Measurements from ENCODE around the gene RAB39B. TPM values are rescaled to one million over a fixed set of nuclear protein-coding genes. Genes with fewer than 3 reads are reported as not detected.
A peak's percentile ranks its signal among the peaks of the same experiment; 100 is the strongest.

Gene RAB39B
- polyA plus RNA-seq, 1 donor (not counting 4 experiments of a cell fraction or from before 2014, with no cell fraction given), result 0.07 TPM

GRCh38 chrX:155215443-155216178 is 48.7 kb downstream of the RAB39B start:
- dilution Hi-C loops (cut with MboI; ENCODE audit: extremely low pct_ligation_motif_present, low sequenced_read_pairs), result no loop called here
- Histone ChIP-seq H3K27me3 (ENCODE audit: control insufficient read depth, extremely low read depth, insufficient read depth, low read length) (no peaks in the 10 kb centered on the region), H3K4me3 (ENCODE audit: control insufficient read depth in 2 of 3, extremely low read depth in 1 of 3, insufficient read depth in 2 of 3, low read depth in 1 of 3, low read length in 3 of 3) (peak overlapping the region; percentile 57 to 80 (median 77)), H3K9me1 (ENCODE audit: control insufficient read depth, extremely low read depth, insufficient read depth, low read length) (no peaks in the 10 kb centered on the region), H2AFZ (ENCODE audit: control insufficient read depth, low read length) (peak overlapping the region; percentile 89), H3K9ac (ENCODE audit: control insufficient read depth, extremely low read depth, insufficient read depth, low read length) (peak overlapping the region; percentile 76), H3K36me3 (ENCODE audit: control insufficient read depth in 2 of 2, extremely low read depth in 1 of 2, insufficient read depth in 2 of 2, low read length in 2 of 2) (no peaks in the 10 kb centered on the region), H3K9me3 (ENCODE audit: control insufficient read depth, low read depth, low read length) (no peaks in the 10 kb centered on the region), H4K20me1 (ENCODE audit: control insufficient read depth, extremely low read depth, insufficient read depth, low read length) (no peaks in the 10 kb centered on the region), H3K79me2 (ENCODE audit: control insufficient read depth, insufficient read depth, low read length) (peaks cover 25% of the 10 kb centered on the region), H3K4me1 (ENCODE audit: control insufficient read depth, extremely low read depth, insufficient read depth, low read length) (peaks cover 4% of the 10 kb centered on the region), H3K4me2 (ENCODE audit: control insufficient read depth, extremely low read depth, insufficient read depth, low read depth, low read length) (peak overlapping the region; percentile 84), H3K27ac (ENCODE audit: control insufficient read depth, insufficient read depth, low read length) (peak overlapping the region; percentile 59)
- DNase-seq (ENCODE audit: low read depth, low spot score) (no peak), FAIRE-seq (no peak)
- no peak for TF ChIP-seq EZH2 (IDR thresholded peaks at IDR 0.05; ENCODE audit: low read length)
- no peak for TF ChIP-seq CTCF (optimal IDR thresholded peaks at IDR 0.05 in 1 of 3, IDR thresholded peaks at IDR 0.05 in 1 of 3, conservative IDR thresholded peaks at IDR 0.05 in 1 of 3; ENCODE audit: extremely low read depth in 1 of 3, insufficient read depth in 2 of 3, low read length in 3 of 3)

- no peak for FAIRE-seq
Measured at GRCh38 chrX:155213731-155214130, 50.6 kb downstream of the RAB39B start.

More at GRCh38 chrX:155213731-155214130, 50.6 kb downstream of the RAB39B start:
- H3K4me1 ChIP-seq (ENCODE audit: control insufficient read depth, extremely low read depth, insufficient read depth, low read length), result peaks cover 4% of the 10 kb centered on the region
- H3K9me3 ChIP-seq (ENCODE audit: control insufficient read depth, low read depth, low read length), result no peaks in the 10 kb centered on the region
- no peak overlapping the region for H3K4me2 ChIP-seq (ENCODE audit: control insufficient read depth, extremely low read depth, insufficient read depth, low read depth, low read length)
- H2AFZ ChIP-seq (ENCODE audit: control insufficient read depth, low read length), result no peak overlapping the region
- H3K9ac ChIP-seq (ENCODE audit: control insufficient read depth, extremely low read depth, insufficient read depth, low read length), result no peak overlapping the region
- H3K27me3 ChIP-seq (ENCODE audit: control insufficient read depth, extremely low read depth, insufficient read depth, low read length), result no peaks in the 10 kb centered on the region
- dilution Hi-C loops (cut with MboI; ENCODE audit: extremely low pct_ligation_motif_present, low sequenced_read_pairs), result no loop called here
- no peak overlapping the region for H3K4me3 ChIP-seq (ENCODE audit: control insufficient read depth in 2 of 3, extremely low read depth in 1 of 3, insufficient read depth in 2 of 3, low read depth in 1 of 3, low read length in 3 of 3)
- no peaks in the 10 kb centered on the region for H3K9me1 ChIP-seq (ENCODE audit: control insufficient read depth, extremely low read depth, insufficient read depth, low read length)
- no peak for DNase-seq (ENCODE audit: low read depth, low spot score)
- H4K20me1 ChIP-seq (ENCODE audit: control insufficient read depth, extremely low read depth, insufficient read depth, low read length), result no peaks in the 10 kb centered on the region
- peaks cover 19% of the 10 kb centered on the region for H3K79me2 ChIP-seq (ENCODE audit: control insufficient read depth, insufficient read depth, low read length)
- no peak for TF ChIP-seq CTCF (optimal IDR thresholded peaks at IDR 0.05 in 1 of 3, IDR thresholded peaks at IDR 0.05 in 1 of 3, conservative IDR thresholded peaks at IDR 0.05 in 1 of 3; ENCODE audit: extremely low read depth in 1 of 3, insufficient read depth in 2 of 3, low read length in 3 of 3)
- no peak for TF ChIP-seq EZH2 (IDR thresholded peaks at IDR 0.05; ENCODE audit: low read length)
- H3K36me3 ChIP-seq (ENCODE audit: control insufficient read depth in 2 of 2, extremely low read depth in 1 of 2, insufficient read depth in 2 of 2, low read length in 2 of 2), result no peaks in the 10 kb centered on the region
- H3K27ac ChIP-seq (ENCODE audit: control insufficient read depth, insufficient read depth, low read length), result no peak overlapping the region

Data from keratinocyte (primary cell).